Mesenchymal stem cell (in vitro differentiated cells and primary cell): Measurements from ENCODE around the gene ACY1.

ENCODE experiments used
- DNase-seq: peaks from one replicate; pipeline ENCODE4 v3.0.0-alpha.2; 2013
- H2AFZ ChIP-seq: one replicate; pipeline ENCODE4 v1.6.1; 2013; ENCODE audit warnings: low read depth, mild to moderate bottlenecking, control low read depth, inconsistent platforms, low read length, moderate library complexity
- H2AK5ac ChIP-seq: 2 replicates; pipeline ENCODE4 v1.6.1; 2013; ENCODE audit warnings: low read length, moderate library complexity, mild to moderate bottlenecking, inconsistent platforms; ENCODE audit not compliant: severe bottlenecking
- H2BK120ac ChIP-seq: one replicate; pipeline ENCODE4 v1.6.1; 2013; ENCODE audit warnings: low read depth, mild to moderate bottlenecking, inconsistent platforms, low read length, moderate library complexity
- H2BK12ac ChIP-seq, 2 experiments: one replicate each; pipeline ENCODE4 v1.6.1; 2013; ENCODE audit warnings: inconsistent platforms in 2 of 2, low read length in 2 of 2, mild to moderate bottlenecking in 2 of 2, moderate library complexity in 2 of 2, control low read depth in 1 of 2
- H2BK15ac ChIP-seq: one replicate; pipeline ENCODE4 v1.6.1; 2013; ENCODE audit warnings: mild to moderate bottlenecking, low read depth, inconsistent platforms; ENCODE audit not compliant: poor library complexity, severe bottlenecking
- H2BK5ac ChIP-seq: 2 replicates; pipeline ENCODE4 v1.6.1; 2013; ENCODE audit warnings: low read depth, mild to moderate bottlenecking, low read length, control low read depth, inconsistent platforms; ENCODE audit not compliant: poor library complexity, severe bottlenecking
- H3K14ac ChIP-seq, 2 experiments: one replicate each; pipeline ENCODE4 v1.6.1; 2013; ENCODE audit warnings: inconsistent platforms in 2 of 2, low read length in 2 of 2, control low read depth in 1 of 2, mild to moderate bottlenecking in 1 of 2, moderate library complexity in 1 of 2
- H3K18ac ChIP-seq, 2 experiments: one replicate each; pipeline ENCODE4 v1.6.1; 2013; ENCODE audit warnings: inconsistent platforms in 2 of 2, low read length in 2 of 2, control low read depth in 1 of 2, low read depth in 1 of 2, mild to moderate bottlenecking in 1 of 2
- H3K23ac ChIP-seq, 2 experiments: one replicate each; pipeline ENCODE4 v1.6.1; 2013; ENCODE audit warnings: inconsistent platforms in 2 of 2, low read length in 2 of 2, mild to moderate bottlenecking in 2 of 2, moderate library complexity in 2 of 2, control low read depth in 1 of 2
- H3K27ac ChIP-seq: 2 replicates; pipeline ENCODE4 v1.5.1; 2013; ENCODE audit warnings: mild to moderate bottlenecking, moderate library complexity, low read length, control low read depth, inconsistent platforms; ENCODE audit not compliant: poor library complexity, severe bottlenecking
- H3K27me3 ChIP-seq, 2 experiments: 2 replicates each; pipeline versions ENCODE4 v1.6.1 to v1.7.0; 2013; ENCODE audit warnings: low read length in 2 of 2, mild to moderate bottlenecking in 2 of 2, moderate library complexity in 2 of 2, control low read depth in 1 of 2, inconsistent platforms in 1 of 2; ENCODE audit not compliant: control insufficient read depth in 1 of 2, insufficient read depth in 1 of 2
- H3K36me3 ChIP-seq, 2 experiments: 2 replicates each; pipeline versions ENCODE4 v1.6.1 to v1.7.0; 2013; ENCODE audit warnings: low read length in 2 of 2, control low read depth in 1 of 2, inconsistent platforms in 1 of 2, low read depth in 1 of 2, mild to moderate bottlenecking in 1 of 2; ENCODE audit not compliant: insufficient read depth in 2 of 2, control insufficient read depth in 1 of 2
- H3K4ac ChIP-seq, 2 experiments: one replicate each; pipeline ENCODE4 v1.6.1; 2013; ENCODE audit warnings: inconsistent platforms in 2 of 2, low read length in 2 of 2, mild to moderate bottlenecking in 2 of 2, moderate library complexity in 2 of 2, control low read depth in 1 of 2, low read depth in 1 of 2
- H3K4me1 ChIP-seq: 2 replicates; pipeline ENCODE4 v1.6.1; 2013; ENCODE audit warnings: low read depth, low read length, control low read depth; ENCODE audit not compliant: control insufficient read depth, insufficient read depth
- H3K4me2 ChIP-seq: 2 replicates; pipeline ENCODE4 v1.6.1; 2013; ENCODE audit warnings: low read length, mild to moderate bottlenecking, inconsistent platforms; ENCODE audit not compliant: poor library complexity, severe bottlenecking
- H3K4me3 ChIP-seq, 2 experiments: 2 replicates each; pipeline versions ENCODE4 v1.5.1 to v1.7.0; 2013; ENCODE audit warnings: low read length in 2 of 2, mild to moderate bottlenecking in 2 of 2, control low read depth in 1 of 2, low read depth in 1 of 2; ENCODE audit not compliant: insufficient read depth in 1 of 2
- H3K79me1 ChIP-seq: replicated peaks from 2 replicates; pipeline ENCODE4 v1.6.1; 2013; ENCODE audit warnings: mild to moderate bottlenecking, control low read depth, low read length, inconsistent platforms; ENCODE audit not compliant: poor library complexity, severe bottlenecking
- H3K9ac ChIP-seq: 2 replicates; pipeline ENCODE4 v1.7.0; 2013; ENCODE audit warnings: mild to moderate bottlenecking, low read length, moderate library complexity
- H3K9me3 ChIP-seq: 2 replicates; pipeline ENCODE4 v1.7.0; 2013; ENCODE audit warnings: mild to moderate bottlenecking, low read length; ENCODE audit not compliant: control insufficient read depth
- H4K8ac ChIP-seq: one replicate; pipeline ENCODE4 v1.6.1; 2013; ENCODE audit warnings: inconsistent platforms, mild to moderate bottlenecking, low read length, moderate library complexity
- H4K91ac ChIP-seq: one replicate; pipeline ENCODE4 v1.6.1; 2013; ENCODE audit warnings: mild to moderate bottlenecking, low read length, inconsistent platforms
- WGBS: methylation state at CpG from one replicate; pipeline ENCODE4 v1.1.7; 2013; ENCODE audit warnings: mixed read lengths; 5-methylcytosine and 5-hydroxymethylcytosine counted together

Gene ACY1

GRCh38 chr3:52013802-52014598, 30.7 kb downstream of the ACY1 start:
- Histone ChIP-seq H2BK5ac (no peak overlapping the region), H3K9ac (no peak overlapping the region), H3K18ac (no peak overlapping the region), H4K91ac (no peak overlapping the region), H3K9me3 (no peaks in the 10 kb centered on the region), H3K4me1 (no peaks in the 10 kb centered on the region), H4K8ac (peak overlapping the region; percentile 29), H2BK12ac (no peak overlapping the region), H2AK5ac (no peak overlapping the region), H2BK15ac (no peak overlapping the region), H3K36me3 (no peaks in the 10 kb centered on the region), H3K23ac (no peak overlapping the region), H3K79me1 (no peaks in the 10 kb centered on the region), H3K14ac (no peak overlapping the region), H3K27me3 (peaks cover 0 to 2% of the 10 kb centered on the region in 2 experiments), H2AFZ (no peak overlapping the region), H2BK120ac (no peak overlapping the region), H3K4ac (no peak overlapping the region), H3K27ac (no peak overlapping the region), H3K4me3 (no peak overlapping the region), H3K4me2 (no peak overlapping the region)
- WGBS, result 91% methylated on average over 6 of the region's 6 CpGs
- DNase-seq, result no peak

GRCh38 chr3:52014613-52015012, 31.3 kb downstream of the ACY1 start:
- Histone ChIP-seq H3K4me3 (no peak overlapping the region), H4K8ac (no peak overlapping the region), H3K18ac (no peak overlapping the region), H3K27me3 (peaks cover 0 to 2% of the 10 kb centered on the region in 2 experiments), H3K9ac (no peak overlapping the region), H2BK12ac (no peak overlapping the region), H3K27ac (no peak overlapping the region), H3K4me1 (no peaks in the 10 kb centered on the region), H3K14ac (no peak overlapping the region), H2AK5ac (no peak overlapping the region), H3K36me3 (no peaks in the 10 kb centered on the region), H2BK15ac (no peak overlapping the region), H2BK120ac (no peak overlapping the region), H3K23ac (no peak overlapping the region), H2AFZ (no peak overlapping the region), H3K9me3 (no peaks in the 10 kb centered on the region), H4K91ac (no peak overlapping the region), H3K79me1 (no peaks in the 10 kb centered on the region), H3K4ac (no peak overlapping the region), H2BK5ac (no peak overlapping the region), H3K4me2 (no peak overlapping the region)
- DNase-seq, result peak; percentile 9
- WGBS, result 81% methylated on average over 8 of the region's 8 CpGs

GRCh38 chr3:52015438-52016228, 32.3 kb downstream of the ACY1 start:
- Histone ChIP-seq H2BK12ac (no peak overlapping the region), H4K91ac (no peak overlapping the region), H3K18ac (no peak overlapping the region), H3K4me3 (no peak overlapping the region), H3K4me2 (no peak overlapping the region), H3K14ac (no peak overlapping the region), H3K27ac (no peak overlapping the region), H2BK5ac (no peak overlapping the region), H2AK5ac (no peak overlapping the region), H2AFZ (no peak overlapping the region), H3K27me3 (peaks cover 0 to 2% of the 10 kb centered on the region in 2 experiments), H2BK15ac (no peak overlapping the region), H3K4me1 (no peaks in the 10 kb centered on the region), H2BK120ac (no peak overlapping the region), H3K23ac (no peak overlapping the region), H3K9ac (no peak overlapping the region), H3K4ac (no peak overlapping the region), H4K8ac (no peak overlapping the region), H3K36me3 (no peaks in the 10 kb centered on the region), H3K9me3 (no peaks in the 10 kb centered on the region), H3K79me1 (no peaks in the 10 kb centered on the region)
- WGBS, result 93% methylated on average over 12 of the region's 13 CpGs
- no peak for DNase-seq

- H4K8ac ChIP-seq, result no peak overlapping the region
- H3K9me3 ChIP-seq, result no peaks in the 10 kb centered on the region
- H3K14ac ChIP-seq, result no peak overlapping the region
- no peak overlapping the region for H3K9ac ChIP-seq
- no peak overlapping the region for H2BK15ac ChIP-seq
- no peaks in the 10 kb centered on the region for H3K27me3 ChIP-seq
- H3K4me1 ChIP-seq, result peaks cover 5% of the 10 kb centered on the region
- no peak overlapping the region for H4K91ac ChIP-seq
- H2BK5ac ChIP-seq, result no peak overlapping the region
- H2AK5ac ChIP-seq, result no peak overlapping the region
- WGBS, result 92% methylated on average over 9 of the region's 11 CpGs
- H3K36me3 ChIP-seq, result no peaks in the 10 kb centered on the region
- H2BK120ac ChIP-seq, result no peak overlapping the region
- no peak overlapping the region for H2AFZ ChIP-seq
- H2BK12ac ChIP-seq, result no peak overlapping the region
- H3K4me2 ChIP-seq, result no peak overlapping the region
- H3K23ac ChIP-seq, result no peak overlapping the region
- no peak overlapping the region for H3K27ac ChIP-seq
- H3K18ac ChIP-seq, result no peak overlapping the region
- H3K4ac ChIP-seq, result no peak overlapping the region
- no peak for DNase-seq
- no peaks in the 10 kb centered on the region for H3K79me1 ChIP-seq
- H3K4me3 ChIP-seq, result no peak overlapping the region
These were observed 34.3 kb downstream of the ACY1 start for GRCh38 chr3:52017586-52017985.
